Trophoblast cell (in vitro differentiated cells and primary cell): Measurements from ENCODE around the gene PTPRM.

Experiments used
- DNase-seq, 2 donors: peaks; one replicate each; pipeline ENCODE4 v3.0.0-alpha.2; 2016
- H2AFZ ChIP-seq: 2 replicates; pipeline ENCODE4 v1.6.1; 2013; ENCODE audit warnings: low read length, moderate library complexity, mild to moderate bottlenecking; ENCODE audit not compliant: insufficient read depth, poor library complexity
- H2AK5ac ChIP-seq: 2 replicates; pipeline ENCODE4 v1.6.1; 2013; ENCODE audit warnings: mild to moderate bottlenecking, low read length
- H2BK120ac ChIP-seq: 2 replicates; pipeline ENCODE4 v1.6.1; 2013; ENCODE audit warnings: low read length, mild to moderate bottlenecking, moderate library complexity; ENCODE audit not compliant: insufficient read depth, poor library complexity
- H2BK12ac ChIP-seq: 2 replicates; pipeline ENCODE4 v1.6.1; 2013; ENCODE audit warnings: mild to moderate bottlenecking, low read length, moderate library complexity
- H2BK5ac ChIP-seq: 2 replicates; pipeline ENCODE4 v1.6.1; 2013; ENCODE audit warnings: low read length, low read depth, moderate library complexity, mild to moderate bottlenecking; ENCODE audit not compliant: poor library complexity
- H3K14ac ChIP-seq: 2 replicates; pipeline ENCODE4 v1.6.1; 2013; ENCODE audit warnings: mild to moderate bottlenecking, low read length
- H3K18ac ChIP-seq: 2 replicates; pipeline ENCODE4 v1.6.1; 2013; ENCODE audit warnings: mild to moderate bottlenecking, low read length
- H3K23ac ChIP-seq: 2 replicates; pipeline ENCODE4 v1.6.1; 2013; ENCODE audit warnings: low read length
- H3K27ac ChIP-seq: 2 replicates; pipeline ENCODE4 v1.5.1; 2013; ENCODE audit warnings: low read depth, mild to moderate bottlenecking, inconsistent platforms, low read length, moderate library complexity
- H3K27me3 ChIP-seq: 2 replicates; pipeline ENCODE4 v1.6.1; 2013; ENCODE audit warnings: inconsistent platforms, mild to moderate bottlenecking, low read length, moderate library complexity; ENCODE audit not compliant: insufficient read depth
- H3K36me3 ChIP-seq, 2 experiments: 1 replicate in 1 of 2; 2 replicates in 1 of 2; pipeline ENCODE4 v1.6.1; 2013; ENCODE audit warnings: low read length in 2 of 2, mild to moderate bottlenecking in 2 of 2, moderate library complexity in 1 of 2; ENCODE audit not compliant: insufficient read depth in 2 of 2, control insufficient read depth in 1 of 2
- H3K4ac ChIP-seq: 2 replicates; pipeline ENCODE4 v1.6.1; 2013; ENCODE audit warnings: low read depth, mild to moderate bottlenecking, low read length, moderate library complexity
- H3K4me1 ChIP-seq, 2 experiments: 1 replicate in 1 of 2; 2 replicates in 1 of 2; pipeline ENCODE4 v1.6.1; 2013; ENCODE audit warnings: low read length in 2 of 2, mild to moderate bottlenecking in 2 of 2, moderate library complexity in 1 of 2; ENCODE audit not compliant: insufficient read depth in 2 of 2, control insufficient read depth in 1 of 2
- H3K4me2 ChIP-seq: 2 replicates; pipeline ENCODE4 v1.6.1; 2013; ENCODE audit warnings: inconsistent platforms, mild to moderate bottlenecking, low read length, moderate library complexity
- H3K4me3 ChIP-seq: 2 replicates; pipeline ENCODE4 v1.5.1; 2013; ENCODE audit warnings: mild to moderate bottlenecking, low read depth, low read length, inconsistent platforms
- H3K79me1 ChIP-seq: one replicate; pipeline ENCODE4 v1.6.1; 2013; ENCODE audit warnings: low read length
- H3K79me2 ChIP-seq: 2 replicates; pipeline ENCODE4 v1.6.1; 2013; ENCODE audit warnings: low read length, mild to moderate bottlenecking; ENCODE audit not compliant: control insufficient read depth, insufficient read depth, poor library complexity
- H3K9ac ChIP-seq: 2 replicates; pipeline ENCODE4 v1.6.1; 2013; ENCODE audit warnings: mild to moderate bottlenecking, low read length
- H3K9me3 ChIP-seq: 2 replicates; pipeline ENCODE4 v1.6.1; 2013; ENCODE audit warnings: low read depth, mild to moderate bottlenecking, control low read depth, inconsistent platforms, low read length; ENCODE audit not compliant: insufficient read depth
- H4K12ac ChIP-seq: 2 replicates; pipeline ENCODE4 v1.6.1; 2013; ENCODE audit warnings: low read depth, mild to moderate bottlenecking, low read length, moderate library complexity
- H4K8ac ChIP-seq: 2 replicates; pipeline ENCODE4 v1.6.1; 2013; ENCODE audit warnings: low read depth, mild to moderate bottlenecking, low read length, moderate library complexity
- H4K91ac ChIP-seq: one replicate; pipeline ENCODE4 v1.6.1; 2013; ENCODE audit warnings: low read depth, mild to moderate bottlenecking, low read length, moderate library complexity
- WGBS: extraction: QIAGEN DNeasy Blood & Tissue Kit; methylation state at CpG from one replicate; pipeline ENCODE4 v1.1.7; 2013; ENCODE audit warnings: missing lambda C conversion rate; ENCODE audit not compliant: insufficient read length, insufficient coverage; ENCODE audit errors: extremely low coverage; 5-methylcytosine and 5-hydroxymethylcytosine counted together

Gene PTPRM

DNA sequence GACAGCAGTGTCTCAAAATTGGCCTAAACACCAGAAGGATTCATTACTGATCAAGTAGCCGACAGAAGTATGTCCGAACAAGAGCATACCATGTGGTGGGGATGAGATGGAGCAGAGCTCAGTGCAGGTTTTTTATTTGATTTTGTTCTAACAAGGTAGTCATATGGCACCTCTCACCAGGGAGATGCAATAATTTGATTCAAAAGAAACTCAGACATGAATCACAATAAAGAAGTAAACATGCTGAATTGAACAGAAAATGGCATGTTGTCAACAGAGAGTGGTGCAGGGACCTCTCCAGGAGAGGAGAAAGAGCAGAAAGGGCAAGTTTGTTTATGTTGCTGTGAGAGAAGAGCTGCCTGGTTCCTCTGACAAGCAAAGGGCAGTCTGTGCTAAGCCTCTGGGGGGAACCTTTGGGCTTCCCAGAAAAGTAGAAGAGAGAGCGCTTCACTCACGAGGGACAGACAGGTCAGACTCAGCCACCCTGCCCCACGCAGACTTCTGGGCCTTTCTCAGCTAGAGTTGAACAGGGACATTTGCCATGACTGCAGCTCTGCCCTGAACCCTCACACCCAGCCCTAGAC lies 690.8 kb downstream of the PTPRM start:
- Histone ChIP-seq H4K12ac (no peak overlapping the region), H2BK120ac (no peak overlapping the region), H3K4me1 (peaks cover 6 to 16% of the 10 kb centered on the region in 2 experiments), H3K23ac (peak overlapping the region; percentile 14), H3K18ac (no peak overlapping the region), H3K9me3 (peaks cover 2% of the 10 kb centered on the region), H4K8ac (no peak overlapping the region), H3K79me1 (no peaks in the 10 kb centered on the region), H2BK12ac (no peak overlapping the region), H2AK5ac (no peak overlapping the region), H3K9ac (no peak overlapping the region), H3K4ac (no peak overlapping the region), H3K14ac (no peak overlapping the region), H3K4me3 (no peak overlapping the region), H3K79me2 (no peaks in the 10 kb centered on the region), H3K36me3 (peaks cover 0 to 3% of the 10 kb centered on the region in 2 experiments), H3K27me3 (no peaks in the 10 kb centered on the region), H4K91ac (no peak overlapping the region), H2BK5ac (no peak overlapping the region), H2AFZ (no peak overlapping the region), H3K27ac (no peak overlapping the region), H3K4me2 (no peak overlapping the region)
- WGBS = no CpG with 5 or more reads among the region's 5 CpGs
- no peak for DNase-seq

DNA sequence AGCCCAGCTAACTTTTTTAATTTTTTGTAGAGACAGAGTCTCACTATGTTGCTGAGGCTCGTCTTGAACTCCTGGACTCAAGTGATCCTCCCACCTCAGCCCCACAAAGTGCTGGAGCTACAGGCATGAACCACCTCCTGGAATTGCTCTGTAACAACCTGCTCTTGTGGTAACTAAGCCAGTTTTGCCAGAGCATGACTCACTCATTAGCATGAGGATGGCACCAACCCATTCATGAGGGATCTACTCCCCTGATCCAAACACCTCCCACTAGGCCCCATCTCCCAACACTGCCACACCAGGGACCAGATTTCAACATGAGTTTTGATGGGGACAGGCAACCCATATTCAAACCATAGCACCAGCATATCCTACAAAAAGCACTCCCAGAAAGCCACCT lies 693.2 kb downstream of the PTPRM start:
- Histone ChIP-seq H3K9me3 (peaks cover 2% of the 10 kb centered on the region), H3K27ac (no peak overlapping the region), H4K91ac (no peak overlapping the region), H3K79me1 (no peaks in the 10 kb centered on the region), H3K79me2 (no peaks in the 10 kb centered on the region), H4K12ac (no peak overlapping the region), H2BK12ac (no peak overlapping the region), H2BK5ac (no peak overlapping the region), H4K8ac (no peak overlapping the region), H2AFZ (no peak overlapping the region), H3K27me3 (no peaks in the 10 kb centered on the region), H3K4me2 (no peak overlapping the region), H3K4me3 (no peak overlapping the region), H3K14ac (no peak overlapping the region), H3K9ac (no peak overlapping the region), H3K4me1 (peaks cover 0 to 9% of the 10 kb centered on the region in 2 experiments), H3K18ac (no peak overlapping the region), H3K36me3 (peaks cover 0 to 3% of the 10 kb centered on the region in 2 experiments), H3K23ac (no peak overlapping the region), H3K4ac (no peak overlapping the region), H2BK120ac (no peak overlapping the region), H2AK5ac (no peak overlapping the region)
- DNase-seq = peak in 1 of 2 donors; percentile 1
- WGBS = no CpG with 5 or more reads among the region's 1 CpG

- no peak overlapping the region for H3K27ac ChIP-seq
- H3K4me1 ChIP-seq = peaks cover 0 to 9% of the 10 kb centered on the region in 2 experiments
- no peak overlapping the region for H3K18ac ChIP-seq
- no peak overlapping the region for H3K4me2 ChIP-seq
- no peaks in the 10 kb centered on the region for H3K9me3 ChIP-seq
- no peak overlapping the region for H2BK12ac ChIP-seq
- H3K14ac ChIP-seq = no peak overlapping the region
- H3K23ac ChIP-seq = no peak overlapping the region
- WGBS = no CpG with 5 or more reads among the region's 9 CpGs
- no peak overlapping the region for H3K9ac ChIP-seq
- no peak overlapping the region for H4K8ac ChIP-seq
- H2BK5ac ChIP-seq = no peak overlapping the region
- no peak for DNase-seq
- no peak overlapping the region for H3K4ac ChIP-seq
- no peak overlapping the region for H2AFZ ChIP-seq
- no peak overlapping the region for H2BK120ac ChIP-seq
- no peak overlapping the region for H4K91ac ChIP-seq
- peaks cover 0 to 3% of the 10 kb centered on the region in 2 experiments for H3K36me3 ChIP-seq
- H3K79me1 ChIP-seq = no peaks in the 10 kb centered on the region
- no peak overlapping the region for H4K12ac ChIP-seq
- no peaks in the 10 kb centered on the region for H3K27me3 ChIP-seq
- H3K4me3 ChIP-seq = no peak overlapping the region
- H3K79me2 ChIP-seq = no peaks in the 10 kb centered on the region
- H2AK5ac ChIP-seq = no peak overlapping the region
Observed at GRCh38 chr18:8260827-8261226, 693.7 kb downstream of the PTPRM start.

- Histone ChIP-seq H3K27me3 (no peaks in the 10 kb centered on the region), H3K9me3 (no peaks in the 10 kb centered on the region), H4K8ac (no peak overlapping the region), H4K12ac (no peak overlapping the region), H3K27ac (no peak overlapping the region), H2BK12ac (no peak overlapping the region), H2AK5ac (no peak overlapping the region), H2BK120ac (no peak overlapping the region), H2AFZ (no peak overlapping the region), H3K4me3 (no peak overlapping the region), H2BK5ac (no peak overlapping the region), H3K79me1 (no peaks in the 10 kb centered on the region), H4K91ac (no peak overlapping the region), H3K36me3 (peaks cover 0 to 3% of the 10 kb centered on the region in 2 experiments), H3K9ac (no peak overlapping the region), H3K14ac (no peak overlapping the region), H3K23ac (no peak overlapping the region), H3K4me1 (peaks cover 0 to 9% of the 10 kb centered on the region in 2 experiments), H3K4me2 (no peak overlapping the region), H3K4ac (no peak overlapping the region), H3K18ac (no peak overlapping the region), H3K79me2 (no peaks in the 10 kb centered on the region)
- no CpG with 5 or more reads among the region's 7 CpGs for WGBS
- DNase-seq = no peak
Observed at GRCh38 chr18:8261651-8262091, 694.6 kb downstream of the PTPRM start.
